HEK293 (cell line): ENCODE data around the gene NUDT9.
"Not testable (repeated sequence)": the region's sequence is repeated elsewhere in the genome, so short reads cannot be mapped to it uniquely, and the experiment has no call there.

Experiments
- CTCF ChIA-PET: fragments of 350-600 bp; formaldehyde crosslinking; extraction: SDS; loops from one replicate; lab custom pipeline; 2021; ENCODE audit warnings: antibody characterized with exemption; lab: Yijun Ruan, JAX
- POLR2A ChIA-PET: fragments of 300-600 bp; formaldehyde crosslinking; extraction: SDS; loops from one replicate; lab custom pipeline; 2020; ENCODE audit warnings: antibody characterized with exemption, inconsistent platforms; lab: Yijun Ruan, JAX
- H3K27ac ChIP-seq: fragments of 200-500 bp; sonication (Bioruptor generic); 2 replicates; pipeline ENCODE4 v1.5.1; 2014; ENCODE audit warnings: low read depth, low read length, control low read depth, inconsistent platforms; ENCODE audit errors: extremely low read depth
- H3K36me3 ChIP-seq, 2 experiments: fragments of 200-500 bp in 1 of 2; sonication (Bioruptor generic) in 1 of 2; 1 replicate in 1 of 2; 2 replicates in 1 of 2; pipeline ENCODE4 v1.5.1; 2014 to 2017; ENCODE audit warnings: inconsistent platforms in 2 of 2, low read length in 2 of 2; ENCODE audit not compliant: control insufficient read depth in 2 of 2, insufficient read depth in 1 of 2
- H3K4me1 ChIP-seq: fragments of 200-500 bp; sonication (Bioruptor generic); 2 replicates; pipeline ENCODE4 v1.5.1; 2014; ENCODE audit warnings: mild to moderate bottlenecking, low read length, inconsistent platforms; ENCODE audit not compliant: control insufficient read depth, insufficient read depth
- H3K4me3 ChIP-seq: 2 replicates; pipeline ENCODE4 v1.5.1; 2011; ENCODE audit warnings: low read depth, mild to moderate bottlenecking, control low read depth, low read length, moderate library complexity
- H3K9me3 ChIP-seq: fragments of 200-500 bp; sonication (Bioruptor generic); 2 replicates; pipeline ENCODE4 v1.5.1; 2014; ENCODE audit warnings: low read depth, low read length, inconsistent platforms; ENCODE audit not compliant: control insufficient read depth, insufficient read depth
- AEBP2 ChIP-seq: fragments of 450-650 bp; formaldehyde crosslinking; IDR thresholded peaks from 2 replicates; pipeline ENCODE4 v1.5.1; 2016; ENCODE audit warnings: missing biosample characterization, missing genetic modification characterization, borderline replicate concordance
- GFI1B ChIP-seq: fragments of 450-650 bp; formaldehyde crosslinking; IDR thresholded peaks from 2 replicates; pipeline ENCODE4 v1.5.1; 2016; ENCODE audit warnings: missing biosample characterization, missing genetic modification characterization
- KLF16 ChIP-seq: fragments of 450-650 bp; formaldehyde crosslinking; IDR thresholded peaks from 2 replicates; pipeline ENCODE4 v1.5.1; 2017; ENCODE audit warnings: missing biosample characterization, missing genetic modification characterization
- KLF9 ChIP-seq: fragments of 450-650 bp; formaldehyde crosslinking; IDR thresholded peaks from 2 replicates; pipeline ENCODE4 v1.5.1; 2016; ENCODE audit warnings: missing biosample characterization, missing genetic modification characterization, low read depth
- PRDM1 ChIP-seq: fragments of 450-650 bp; formaldehyde crosslinking; IDR thresholded peaks from 2 replicates; pipeline ENCODE4; 2016; ENCODE audit warnings: missing biosample characterization, missing genetic modification characterization
- REPIN1 ChIP-seq: fragments of 450-650 bp; formaldehyde crosslinking; IDR thresholded peaks from 2 replicates; pipeline ENCODE4 v1.5.1; 2017; ENCODE audit warnings: missing biosample characterization, missing genetic modification characterization, low read depth
- YY1 ChIP-seq: fragments of 450-650 bp; formaldehyde crosslinking; IDR thresholded peaks from 2 replicates; pipeline ENCODE4 v1.5.1; 2018; ENCODE audit warnings: missing biosample characterization, missing genetic modification characterization
- ZBTB7A ChIP-seq: fragments of 450-650 bp; formaldehyde crosslinking; IDR thresholded peaks from 2 replicates; pipeline ENCODE4 v1.5.1; 2016; ENCODE audit warnings: low read depth, missing biosample characterization, missing genetic modification characterization
- ZEB2 ChIP-seq: fragments of 450-650 bp; formaldehyde crosslinking; IDR thresholded peaks from 2 replicates; pipeline ENCODE4 v1.5.1; 2016; ENCODE audit warnings: missing biosample characterization, missing genetic modification characterization
- ZFP41 ChIP-seq: fragments of 450-650 bp; formaldehyde crosslinking; IDR thresholded peaks from 2 replicates; pipeline ENCODE4 v1.5.1; 2016; ENCODE audit warnings: missing biosample characterization, missing genetic modification characterization, borderline replicate concordance
- ZNF146 ChIP-seq: fragments of 450-650 bp; formaldehyde crosslinking; IDR thresholded peaks from 2 replicates; pipeline ENCODE4 v1.5.1; 2016; ENCODE audit warnings: missing biosample characterization, missing genetic modification characterization
- ZNF280D ChIP-seq: fragments of 450-650 bp; formaldehyde crosslinking; IDR thresholded peaks from 2 replicates; pipeline ENCODE4 v1.5.1; 2016; ENCODE audit warnings: missing biosample characterization, missing genetic modification characterization
- ZNF449 ChIP-seq: fragments of 450-650 bp; formaldehyde crosslinking; IDR thresholded peaks from 2 replicates; pipeline ENCODE4 v1.5.1; 2017; ENCODE audit warnings: missing biosample characterization, mild to moderate bottlenecking, missing genetic modification characterization, moderate library complexity
- ZNF48 ChIP-seq: fragments of 450-650 bp; formaldehyde crosslinking; IDR thresholded peaks from 2 replicates; pipeline ENCODE4 v1.5.1; 2016; ENCODE audit warnings: missing biosample characterization, missing genetic modification characterization
- ZNF626 ChIP-seq: fragments of 450-650 bp; sonication (Bioruptor Pico); formaldehyde crosslinking; IDR thresholded peaks from 2 replicates; pipeline ENCODE4 v1.5.1; 2018; ENCODE audit warnings: missing biosample characterization, missing genetic modification characterization, inconsistent platforms
- ZSCAN16 ChIP-seq: fragments of 450-650 bp; formaldehyde crosslinking; IDR thresholded peaks from 2 replicates; pipeline ENCODE4 v1.5.1; 2016; ENCODE audit warnings: missing biosample characterization, missing genetic modification characterization

The NUDT9 gene

GRCh38 chr4:87481377-87481776 is 59.0 kb downstream of the NUDT9 start:
- CTCF ChIA-PET, result interaction anchor here (0.6 to 0.7 kb wide), 2 partner anchors 69 to 127 kb away, joined by 3 read pairs; no protein-coding TSS in a partner anchor
- Histone ChIP-seq H3K4me1 (no peaks in the 10 kb centered on the region), H3K27ac (no peak overlapping the region), H3K9me3 (no peaks in the 10 kb centered on the region), H3K4me3 (no peak overlapping the region), H3K36me3 (no peaks in the 10 kb centered on the region)
- no peak for TF ChIP-seq ZNF48 (tag by site-specific recombination)
- POLR2A ChIA-PET, result no interaction called here

- H3K4me3 ChIP-seq, H3K27ac ChIP-seq, H3K4me1 ChIP-seq, H3K9me3 ChIP-seq, POLR2A ChIA-PET, H3K36me3 ChIP-seq, CTCF ChIA-PET: not testable (repeated sequence)
- TF ChIP-seq ZNF280D (tag by site-specific recombination) (peak; percentile 28; the same call in 1 of the 2 replicates), ZNF146 (tag by site-specific recombination) (peak; percentile 74)
These were observed 60.9 kb downstream of the NUDT9 start for GRCh38 chr4:87483247-87483646.

- H3K4me1 ChIP-seq, H3K36me3 ChIP-seq, H3K4me3 ChIP-seq, POLR2A ChIA-PET, H3K9me3 ChIP-seq, H3K27ac ChIP-seq: not testable (repeated sequence)
- CTCF ChIA-PET, result interaction anchor here (1.2 kb wide), 1 partner anchor 9 kb away, joined by 4 read pairs; no protein-coding TSS in a partner anchor
These were observed 66.3 kb downstream of the NUDT9 start for GRCh38 chr4:87488666-87489065.

- H3K4me1 ChIP-seq, result no peaks in the 10 kb centered on the region
- TF ChIP-seq KLF9 (tag by site-specific recombination) (no peak), GFI1B (tag by site-specific recombination) (no peak), ZBTB7A (tag by site-specific recombination) (no peak), KLF16 (tag by site-specific recombination) (no peak), YY1 (no peak), ZFP41 (no peak), ZNF626 (tag by site-specific recombination) (no peak), REPIN1 (tag by site-specific recombination) (no peak), ZNF449 (tag by site-specific recombination) (no peak), AEBP2 (tag by site-specific recombination) (no peak), ZSCAN16 (tag by site-specific recombination) (no peak), ZEB2 (no peak), PRDM1 (tag by site-specific recombination) (no peak)
- no peak overlapping the region for H3K4me3 ChIP-seq
- no peaks in the 10 kb centered on the region for H3K9me3 ChIP-seq
- H3K27ac ChIP-seq, result no peak overlapping the region
- no peaks in the 10 kb centered on the region for H3K36me3 ChIP-seq
- CTCF ChIA-PET, result interaction anchor here (1.1 kb wide), 1 partner anchor 234 kb away, joined by 3 read pairs; no protein-coding TSS in a partner anchor
- POLR2A ChIA-PET, result no interaction called here
These were observed 67.3 kb downstream of the NUDT9 start for GRCh38 chr4:87489678-87490077.
